ENCODE measurements around the gene SMIM28.
A peak's percentile ranks its signal among the peaks of the same experiment; 100 is the strongest.

Gene SMIM28

DNA sequence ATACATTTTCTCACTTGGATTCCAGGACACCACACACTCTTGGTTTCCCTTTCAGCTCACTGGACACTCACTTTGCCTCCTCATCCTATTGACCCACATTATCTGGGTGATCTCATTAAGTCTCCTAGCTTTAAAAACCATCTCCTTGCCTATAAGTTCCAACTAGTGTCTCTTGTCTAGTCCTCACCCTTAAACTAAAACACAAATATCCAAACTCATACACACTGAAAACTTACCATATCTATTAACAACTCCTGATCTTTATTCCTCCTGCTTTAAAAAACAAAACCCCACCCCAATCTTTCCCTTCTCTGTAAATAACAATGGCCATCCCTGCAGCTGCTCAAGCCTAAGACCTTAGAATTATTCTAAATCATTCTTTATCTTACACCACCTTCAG, 3.5 kb upstream of the SMIM28 start:
- no peak for DNase-seq (ENCODE audit: low read depth)

DNA sequence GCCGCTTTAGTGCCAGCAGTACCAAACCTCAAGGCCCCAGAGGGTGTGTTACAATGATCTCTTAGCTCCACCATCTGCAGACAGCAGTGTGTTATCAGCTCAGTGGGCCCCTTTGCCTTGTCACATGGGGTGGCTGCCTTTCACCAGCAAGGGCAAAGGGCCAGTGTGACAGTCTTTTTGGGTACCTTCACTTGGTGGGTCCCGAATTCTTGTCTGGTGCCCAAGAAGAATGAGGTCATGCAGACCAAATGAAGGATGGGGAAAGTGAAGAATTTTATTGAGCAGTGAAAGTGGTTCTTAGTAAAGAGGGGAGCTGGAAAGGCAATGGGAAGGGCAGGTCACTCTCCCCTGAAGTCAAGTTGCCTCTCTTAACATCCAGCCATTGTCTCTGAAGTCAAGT, 2.9 kb upstream of the SMIM28 start:
- DNase-seq (ENCODE audit: low read depth) = no peak

DNA sequence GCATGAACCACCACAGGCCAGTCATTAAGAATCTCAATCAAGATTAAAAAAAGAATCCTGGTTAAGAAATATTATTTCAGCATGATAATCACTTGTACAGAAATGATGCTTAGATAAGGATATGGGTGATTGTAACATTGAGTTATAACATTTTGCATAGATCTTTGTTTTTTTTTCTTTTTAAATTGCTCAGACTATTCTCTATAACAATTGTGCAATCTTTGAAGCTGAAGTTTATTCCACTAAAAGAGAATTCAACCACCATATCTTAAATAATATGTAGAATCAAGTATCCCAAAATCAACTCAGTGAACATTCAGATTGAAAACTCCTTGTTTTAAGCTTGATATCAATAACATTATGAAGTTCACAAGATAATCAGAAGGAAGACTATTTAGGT, 663 bp upstream of the SMIM28 start:
- DNase-seq (ENCODE audit: low read depth) = no peak

DNA sequence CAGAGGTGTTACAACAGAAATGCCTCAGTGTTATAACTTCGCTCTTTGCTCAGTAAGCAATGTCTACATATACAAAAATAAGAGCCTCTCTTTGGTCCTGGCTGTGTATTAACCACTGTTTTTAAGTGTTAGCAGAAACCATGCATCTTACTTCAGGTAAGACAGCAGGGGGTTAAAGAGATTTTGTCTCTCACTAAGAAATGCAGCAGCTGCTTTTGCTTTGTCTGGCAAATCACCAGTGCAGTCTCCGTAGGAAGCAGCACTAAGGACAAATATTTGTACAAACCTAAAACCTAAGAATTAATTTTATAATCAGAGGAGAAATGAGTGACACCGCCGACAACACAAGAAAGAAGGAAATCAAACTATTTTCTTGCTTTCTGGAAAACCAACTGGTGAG, 758 bp downstream of the SMIM28 start:
- no peak for DNase-seq (ENCODE audit: low read depth)

DNA sequence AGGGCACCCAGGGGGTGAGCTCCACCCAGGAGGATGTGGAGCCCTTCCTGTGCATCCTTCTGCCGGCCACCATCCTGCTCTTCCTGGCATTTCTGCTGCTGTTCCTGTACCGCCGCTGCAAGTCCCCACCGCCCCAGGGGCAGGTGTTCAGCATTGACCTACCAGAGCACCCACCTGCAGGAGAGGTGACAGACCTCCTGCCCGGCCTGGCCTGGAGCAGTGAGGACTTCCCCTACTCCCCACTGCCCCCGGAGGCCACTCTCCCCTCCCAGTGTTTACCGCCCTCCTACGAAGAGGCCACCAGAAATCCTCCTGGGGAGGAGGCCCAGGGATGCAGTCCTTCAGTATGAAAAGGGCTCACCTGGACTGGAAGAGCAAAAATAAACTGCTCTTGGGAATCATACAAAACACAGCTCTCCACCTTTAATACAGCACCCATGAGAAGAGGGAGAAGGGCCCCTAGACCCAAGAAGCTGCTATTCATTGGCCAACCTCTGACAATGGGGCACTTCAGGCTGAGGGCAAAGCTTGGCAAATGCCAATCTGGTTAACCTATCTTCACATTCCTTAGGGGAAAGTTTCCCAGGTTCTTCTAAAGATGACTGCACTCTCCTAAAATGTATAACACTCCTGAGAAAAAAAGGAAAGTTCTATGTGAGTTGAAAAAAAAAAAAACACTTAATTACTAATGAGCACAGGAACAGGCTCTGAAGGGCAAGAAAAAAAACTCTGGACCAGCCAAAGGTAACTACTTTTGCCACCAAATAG, 5.0 kb downstream of the SMIM28 start:
- no peak for DNase-seq (ENCODE audit: low read depth)

DNA sequence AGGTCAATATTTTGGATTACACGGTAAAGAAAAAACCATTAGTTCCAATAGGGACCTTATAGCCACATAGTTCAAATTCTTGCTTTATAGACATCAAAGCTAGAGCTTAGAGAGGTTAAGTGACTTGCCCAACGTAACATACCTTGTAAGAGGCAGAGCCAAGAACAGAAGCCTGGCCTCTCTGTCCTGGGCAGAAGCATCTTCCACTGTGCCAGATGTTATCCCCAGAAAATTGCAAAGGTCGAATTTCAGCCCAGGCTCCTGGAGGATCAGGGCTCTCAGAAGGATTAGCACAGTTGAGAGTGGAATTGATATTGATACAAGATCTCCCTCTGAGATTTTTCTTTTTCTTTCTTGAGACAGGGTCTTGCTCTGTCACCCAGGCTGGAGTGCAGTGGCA, 6.1 kb downstream of the SMIM28 start:
- DNase-seq (ENCODE audit: low read depth) = no peak

DNA sequence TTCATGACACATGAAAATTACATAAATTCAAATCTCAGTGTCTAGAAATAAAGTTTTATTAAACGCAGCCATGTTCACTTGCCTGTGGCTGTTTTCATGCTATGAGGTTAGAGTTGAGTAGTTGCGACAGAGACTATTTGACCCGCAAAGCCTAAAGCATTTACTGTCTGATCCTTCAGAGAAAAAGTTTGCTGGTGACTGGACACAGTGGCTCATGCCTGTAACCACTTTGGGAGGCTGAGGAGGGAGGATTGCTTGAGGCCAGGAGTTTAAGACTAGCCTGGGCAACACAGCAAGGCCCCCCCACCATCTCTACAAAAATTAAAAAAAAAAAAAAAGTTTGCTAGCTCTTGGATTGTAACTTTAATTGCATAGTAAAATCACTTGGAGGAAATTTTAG, 9.2 kb downstream of the SMIM28 start:
- DNase-seq (ENCODE audit: low read depth) = no peak

DNA sequence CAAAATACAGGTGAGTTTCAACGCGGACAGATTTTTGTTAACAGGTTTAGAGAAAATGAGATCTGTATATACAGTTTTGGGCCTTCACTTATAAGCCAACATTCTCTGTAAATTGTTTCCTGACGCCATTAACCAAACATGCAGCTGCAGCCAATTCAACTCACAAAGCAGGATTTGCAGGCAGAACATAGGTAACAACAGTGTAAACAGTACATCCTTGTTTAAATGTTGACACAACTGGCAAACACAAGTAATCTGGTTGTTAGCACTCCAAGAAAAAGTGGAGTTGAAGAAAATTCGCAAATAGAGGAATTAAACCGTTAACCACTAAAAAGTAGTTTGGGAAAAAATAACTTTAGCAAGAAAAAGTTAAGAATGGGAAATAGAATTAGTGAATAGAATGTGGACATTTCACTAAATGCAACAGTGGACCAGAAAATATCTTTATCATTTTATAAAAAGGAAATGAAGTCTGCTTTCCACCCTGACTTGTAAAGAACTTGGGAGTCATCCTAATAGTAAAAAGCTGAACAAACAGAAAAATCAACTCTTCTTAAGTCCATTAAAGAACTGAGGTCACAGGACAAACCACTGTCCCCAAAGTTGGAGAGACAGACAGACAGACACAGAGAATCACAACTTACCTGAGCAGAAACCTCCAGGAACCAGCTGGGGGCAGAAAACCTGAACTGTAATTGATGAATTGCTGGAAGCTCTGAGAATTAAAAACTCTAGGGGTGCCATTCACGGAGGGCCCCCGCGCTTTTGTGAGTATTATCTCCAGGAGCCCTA, 10.1 kb downstream of the SMIM28 start:
- DNase-seq (ENCODE audit: low read depth) = no peak

DNA sequence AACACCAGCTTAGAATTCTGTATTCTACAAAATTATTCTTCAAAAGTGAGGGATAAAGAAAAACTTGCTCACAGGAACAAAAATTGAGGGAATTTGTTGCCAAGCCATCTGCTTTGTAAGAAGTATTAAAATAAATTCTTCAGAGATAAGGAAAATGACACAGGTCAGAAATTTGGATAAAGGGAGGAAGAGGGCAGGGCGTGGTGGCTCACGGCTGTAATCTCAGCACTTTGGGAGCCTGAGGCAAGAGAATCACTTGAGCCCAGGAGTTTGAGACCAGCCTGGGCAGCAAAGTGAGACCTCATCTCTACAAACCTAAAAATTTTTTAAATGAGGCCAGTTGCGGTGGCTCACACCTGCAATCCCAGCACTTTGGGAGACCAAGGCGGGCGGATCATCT, 11.8 kb downstream of the SMIM28 start:
- DNase-seq (ENCODE audit: low read depth) = no peak

DNA sequence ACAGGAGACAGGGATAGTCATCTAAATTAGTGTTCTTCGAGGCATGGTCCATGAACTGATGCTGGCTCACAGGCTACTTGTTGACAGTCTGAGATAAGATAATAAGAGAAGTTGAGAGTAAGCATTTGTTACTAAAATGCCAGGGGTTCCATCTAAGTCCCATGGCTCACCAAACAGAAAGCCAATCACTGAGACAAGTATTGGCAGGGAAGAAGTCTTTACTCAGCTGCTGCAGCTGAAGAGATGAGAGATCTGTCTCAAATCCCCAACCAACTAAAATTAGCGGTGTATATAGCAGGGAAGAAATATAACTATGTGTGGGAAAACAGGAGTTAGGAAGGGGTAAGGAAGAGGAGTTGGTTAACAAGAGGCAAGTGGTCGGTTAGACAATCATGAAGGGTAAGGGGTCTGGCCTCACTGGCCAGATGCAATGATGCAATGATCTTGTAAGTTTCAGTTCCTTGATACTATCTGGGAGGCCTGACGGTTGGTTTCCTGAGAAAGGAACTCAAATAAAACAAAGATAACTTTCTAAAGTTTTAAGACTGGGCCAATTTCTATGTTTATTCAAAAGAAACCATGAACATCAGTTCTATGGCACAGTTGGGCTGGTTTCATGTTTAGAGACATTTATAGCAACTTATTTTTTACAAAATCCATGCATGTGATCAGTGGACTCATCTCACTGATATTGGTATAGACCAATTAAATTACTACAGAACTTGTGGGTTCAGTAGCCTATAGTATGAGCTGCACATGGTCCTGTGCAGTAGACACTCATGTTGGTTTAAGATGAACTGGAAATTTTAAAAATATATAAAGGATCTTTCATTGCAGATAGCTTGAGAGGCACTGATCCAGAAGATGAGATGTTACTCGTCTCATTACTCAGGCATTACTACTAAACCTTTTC, 16.4 kb downstream of the SMIM28 start:
- no peak for DNase-seq (ENCODE audit: low read depth)

DNA sequence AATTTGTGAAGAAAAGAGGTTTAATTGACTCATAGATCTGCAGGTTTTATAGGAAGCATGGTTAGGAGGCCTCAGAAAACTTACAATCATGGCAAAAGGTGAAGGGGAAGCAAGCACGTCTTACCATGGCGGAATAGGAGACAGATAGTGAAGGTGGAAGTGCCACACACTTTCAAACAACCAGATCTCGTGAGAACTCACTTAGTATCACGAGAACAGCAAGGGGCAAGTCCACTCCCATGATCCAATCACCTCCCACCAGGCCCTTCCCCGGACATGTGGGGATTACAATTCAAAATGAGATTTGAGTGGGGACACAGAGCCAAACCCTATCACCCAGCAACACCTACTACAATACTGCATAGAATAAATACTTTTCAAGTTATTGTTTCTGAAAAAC, 19.0 kb downstream of the SMIM28 start:
- DNase-seq (ENCODE audit: low read depth) = no peak

DNA sequence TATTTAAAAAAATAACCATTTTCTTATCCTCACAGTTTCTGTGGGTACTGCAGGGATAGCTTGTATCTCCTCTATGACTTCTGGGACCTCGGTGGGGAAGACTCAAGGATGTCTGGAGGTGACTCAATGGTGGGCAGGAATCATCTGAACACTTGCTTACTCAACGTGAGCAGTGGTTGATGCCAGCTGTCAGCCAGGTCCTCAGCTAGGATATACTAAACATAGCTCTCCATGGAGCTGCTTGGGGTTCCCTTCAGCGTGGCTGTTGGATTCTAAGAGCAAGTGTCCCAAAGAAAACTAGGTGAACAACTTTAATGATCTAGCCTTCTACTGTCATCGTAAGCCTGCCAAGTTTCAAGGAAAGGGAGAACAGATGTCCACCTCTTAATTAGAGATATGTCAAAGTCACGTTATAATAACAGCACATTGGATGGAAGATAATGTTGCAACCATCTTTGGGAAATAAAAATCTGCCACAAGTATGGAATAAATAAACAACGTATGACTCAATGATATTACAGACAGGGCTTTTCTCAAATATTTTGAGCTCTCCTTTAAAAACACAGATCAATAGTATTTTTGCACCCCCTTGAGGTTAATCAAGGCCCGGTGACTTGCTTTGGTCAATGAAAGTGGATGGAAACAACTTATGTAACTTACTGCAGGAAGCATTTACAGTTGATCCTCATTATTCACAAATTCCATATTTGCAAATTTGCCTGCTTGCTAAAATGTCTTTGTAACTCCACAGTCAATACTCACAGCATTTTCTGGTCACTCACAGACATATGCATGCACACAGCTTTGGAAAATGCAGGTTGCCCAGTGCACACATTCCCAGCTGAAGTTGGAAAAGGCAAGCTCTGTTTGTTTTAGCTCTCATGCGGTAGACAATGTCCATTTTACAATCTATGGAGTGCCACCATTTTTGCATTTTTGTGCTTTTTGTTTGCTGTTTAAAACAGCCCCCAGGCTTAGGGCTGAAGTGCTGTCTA, 19.7 kb downstream of the SMIM28 start:
- DNase-seq (ENCODE audit: low read depth) = no peak

DNA sequence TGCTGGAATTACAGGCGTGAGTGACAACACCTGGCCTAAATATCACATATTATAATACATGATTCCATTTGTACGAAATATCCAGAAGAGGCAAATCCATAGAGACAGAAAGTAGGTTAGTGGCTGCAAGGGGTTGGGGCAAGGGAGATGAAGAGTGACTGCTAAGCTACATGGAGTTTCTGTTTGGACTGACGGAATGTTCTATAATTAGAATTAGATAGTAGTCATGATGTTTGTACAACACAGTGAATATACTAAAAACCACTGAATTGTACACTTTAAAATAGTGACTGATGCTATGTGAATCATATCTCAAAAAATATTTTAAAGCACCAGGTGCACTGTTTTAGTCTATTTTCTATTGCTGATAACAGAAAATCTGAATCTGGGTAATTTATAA, 22.6 kb downstream of the SMIM28 start:
- no peak for DNase-seq (ENCODE audit: low read depth)

DNA sequence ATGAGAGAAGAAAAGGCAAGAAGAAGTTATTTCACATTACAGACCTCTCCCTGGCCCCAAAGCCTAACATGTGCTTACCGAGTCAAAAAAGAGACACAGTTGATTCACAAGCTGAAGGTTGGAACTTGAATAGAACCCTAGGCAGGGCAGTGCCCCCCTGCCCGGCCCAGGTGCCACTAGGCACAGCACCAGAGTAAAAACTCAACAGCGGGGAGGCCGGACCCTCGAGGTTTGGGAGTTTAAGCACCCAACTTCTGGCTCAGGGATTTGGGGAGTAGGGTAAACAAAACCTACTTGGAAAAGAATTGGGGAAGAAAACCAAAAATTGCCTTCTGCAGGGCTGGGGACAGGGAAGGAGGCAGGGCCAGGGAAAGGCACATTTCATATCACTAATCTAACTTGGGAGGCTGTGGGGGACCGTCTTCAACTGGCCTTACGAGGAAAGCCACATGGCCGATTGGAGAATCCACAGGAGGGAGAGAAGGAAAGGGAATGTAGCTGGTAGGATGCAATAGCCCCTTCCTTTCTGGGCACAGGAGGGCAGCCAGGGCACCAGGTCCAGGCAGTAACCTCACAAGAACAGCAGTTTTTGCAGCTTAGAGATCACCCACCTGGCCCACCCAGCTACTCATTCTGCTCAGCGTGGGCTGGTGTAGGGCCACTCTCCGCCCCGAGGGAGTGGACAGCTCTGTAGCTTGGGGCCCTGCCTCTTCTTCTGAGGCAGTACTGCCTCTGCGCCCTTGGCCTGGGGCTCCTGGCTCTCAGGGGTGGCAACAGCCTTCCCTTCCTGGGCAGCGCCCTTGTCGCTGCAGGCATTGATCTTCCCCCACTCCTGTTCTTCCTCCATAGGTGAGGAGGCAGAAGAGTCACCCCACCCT, 24.5 kb downstream of the SMIM28 start:
- DNase-seq (ENCODE audit: low read depth) = no peak

DNA sequence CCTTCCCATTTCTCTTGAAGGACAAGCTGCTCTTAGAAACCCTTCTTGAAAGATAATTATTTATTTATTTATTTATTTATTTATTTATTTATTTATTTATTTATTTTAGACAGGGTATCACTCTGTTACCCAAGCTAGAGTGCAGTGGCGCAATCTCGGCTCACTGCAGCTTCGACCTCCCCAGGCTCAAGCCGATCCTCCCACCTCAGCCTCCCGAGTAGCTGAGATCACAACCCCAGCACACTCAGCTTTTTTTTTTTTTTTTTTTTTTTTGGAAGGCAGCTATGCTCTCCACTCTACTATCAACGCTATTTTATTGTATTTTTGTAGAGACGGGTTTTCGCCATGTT, 25.1 kb downstream of the SMIM28 start:
- DNase-seq (ENCODE audit: low read depth) = no peak

DNA sequence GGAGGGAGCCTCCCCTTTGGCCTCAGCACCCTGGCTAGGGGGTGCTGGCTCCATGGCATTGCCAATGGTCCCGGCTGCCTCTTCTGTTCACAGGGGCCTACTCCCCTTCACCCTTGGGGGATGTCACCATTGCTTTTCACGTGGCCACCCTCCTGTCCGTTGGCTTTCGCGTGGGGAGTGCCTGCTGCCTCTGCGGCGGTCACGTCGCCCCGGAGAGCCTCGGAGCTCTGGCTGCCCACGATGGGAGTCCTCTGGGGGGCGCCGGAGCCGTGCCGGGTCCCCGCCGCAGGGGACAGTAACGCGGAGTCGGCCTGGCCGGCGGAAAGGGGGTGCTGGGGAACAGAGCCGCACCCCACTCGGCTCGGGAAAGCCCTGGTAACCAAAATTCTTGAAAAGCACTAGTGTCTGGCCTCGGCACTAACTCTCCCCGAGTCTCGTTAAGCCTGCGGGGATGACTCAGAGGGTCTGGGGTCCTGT, 25.7 kb downstream of the SMIM28 start:
- no peak for DNase-seq (ENCODE audit: low read depth)

DNA sequence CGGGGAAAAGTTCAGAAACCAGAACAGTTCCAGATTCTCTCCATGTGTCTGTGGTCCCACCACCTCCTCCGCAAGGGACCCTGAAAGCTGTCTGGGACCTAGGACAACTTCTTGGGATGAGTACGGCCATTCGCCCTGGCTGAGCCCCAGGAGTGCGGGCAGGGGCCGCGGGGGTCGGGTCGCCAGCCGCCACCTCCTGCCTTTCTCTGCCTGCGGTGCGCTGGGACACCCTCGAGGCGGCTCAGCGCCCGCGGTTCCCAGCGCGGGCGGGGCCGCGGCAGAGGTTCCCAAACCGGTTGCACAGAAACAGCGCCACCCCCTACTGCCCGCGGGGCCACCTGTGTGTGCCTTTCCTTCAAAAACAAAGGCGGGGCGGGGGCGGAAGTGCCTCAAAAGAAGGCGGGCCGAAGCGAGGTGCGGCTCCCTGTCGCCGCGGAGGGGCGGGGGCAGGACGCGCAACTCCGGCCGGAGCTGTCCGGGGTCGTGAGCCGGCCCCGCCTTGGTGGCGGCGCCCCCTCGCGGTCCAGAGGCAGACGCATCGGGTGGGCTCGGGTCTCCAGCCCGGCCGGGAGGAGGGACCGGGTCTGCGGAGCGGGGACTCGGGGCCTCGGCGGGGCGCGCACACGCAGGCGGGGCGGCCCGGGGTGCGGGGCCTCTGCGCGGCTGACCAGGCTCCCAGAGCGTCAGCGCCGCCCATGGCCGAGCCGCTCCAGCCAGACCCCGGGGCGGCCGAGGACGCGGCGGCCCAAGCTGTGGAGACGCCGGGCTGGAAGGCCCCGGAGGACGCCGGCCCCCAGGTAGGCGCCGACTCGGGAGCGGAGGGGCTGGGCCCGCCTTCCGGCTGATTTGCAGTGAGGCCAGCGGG, 26.3 kb downstream of the SMIM28 start, which contains the start of gene HEBP2:
TSS of gene HEBP2 (plus strand) at position 423 of the 865 bp plus-strand sequence. CDS start at position 696, 273 bp downstream.
- peak; percentile 81 for DNase-seq (ENCODE audit: low read depth)

DNA sequence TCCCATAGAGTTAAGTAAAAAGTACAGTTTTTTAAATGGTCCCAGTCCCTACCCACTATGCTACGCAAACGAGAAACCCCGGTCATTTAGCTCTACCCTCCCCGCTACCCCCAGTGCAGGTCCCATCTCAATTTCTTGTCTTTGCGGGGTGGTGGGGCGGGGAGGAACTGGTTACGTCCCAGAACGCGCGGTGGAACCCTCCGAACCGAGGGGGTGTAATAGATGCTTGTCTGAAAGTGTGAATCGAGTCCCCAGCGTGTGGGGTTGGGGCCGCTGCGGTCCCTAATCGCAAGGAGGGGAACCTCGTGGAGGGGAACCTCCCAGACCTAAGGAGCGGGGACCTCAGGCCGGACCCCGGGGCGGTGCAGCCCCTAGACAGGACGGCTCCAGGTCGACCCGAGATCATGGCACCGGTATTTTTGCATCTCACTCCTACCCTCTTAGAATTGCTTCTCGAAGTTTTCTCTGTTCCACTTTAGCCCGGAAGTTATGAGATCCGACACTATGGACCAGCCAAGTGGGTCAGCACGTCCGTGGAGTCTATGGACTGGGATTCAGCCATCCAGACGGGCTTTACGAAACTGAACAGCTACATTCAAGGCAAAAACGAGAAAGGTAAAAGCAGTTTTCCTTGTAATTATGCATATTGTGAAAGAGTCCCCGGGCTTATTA, 27.1 kb downstream of the SMIM28 start:
- no peak for DNase-seq (ENCODE audit: low read depth)

Measured in activated T-helper 1 cell treated with Interleukin-2 at 50 U/mL for 16 hours (primary cell).